ENCODE data around the gene CPTP. TPM values are rescaled to one million over a fixed set of nuclear protein-coding genes. Genes with fewer than 3 reads are reported as not detected.

CPTP gene
- total and polyA plus RNA-seq, 10 of the 15 experiments (the other 5 are each of a cell fraction or from before 2014, with no cell fraction given), result 0.06 to 24.3 (median 10.0) TPM

GRCh38 chr1:1312450-1313314, 11.9 kb upstream of the CPTP start:
- DNase-seq (ENCODE audit: low read depth, low spot score) (no peak), FAIRE-seq (no peak), ATAC-seq (no peak)
- Histone ChIP-seq H3K4me2 (ENCODE audit: control insufficient read depth, insufficient read depth) (no peak overlapping the region), H3K79me2 (ENCODE audit: control insufficient read depth, insufficient read depth, low read length) (peaks cover 6% of the 10 kb centered on the region), H4K20me1 (ENCODE audit: control insufficient read depth, insufficient read depth) (no peaks in the 10 kb centered on the region), H2AFZ (ENCODE audit: control insufficient read depth, low read depth, low read length) (no peak overlapping the region), H3K9me3 (replicated peaks; ENCODE audit: control insufficient read depth, insufficient read depth, low read length) (no peaks in the 10 kb centered on the region), H3K9ac (ENCODE audit: control insufficient read depth, insufficient read depth, low read length) (no peak overlapping the region), H3K27me3 (replicated peaks in 1 of 2; ENCODE audit: control insufficient read depth in 2 of 2, insufficient read depth in 2 of 2, low read length in 1 of 2) (no peaks in the 10 kb centered on the region), H3K4me3 (no peak overlapping the region), H3K4me1 (ENCODE audit: control insufficient read depth, insufficient read depth, low read length) (no peaks in the 10 kb centered on the region), H3K36me3 (ENCODE audit: control insufficient read depth in 2 of 2, insufficient read depth in 2 of 2, low read length in 1 of 2) (peaks cover 3 to 34% of the 10 kb centered on the region in 2 experiments; a peak in 3 of 4 replicates), H3K27ac (ENCODE audit: control insufficient read depth, insufficient read depth) (no peak overlapping the region)
- TF ChIP-seq HDAC6 (IDR thresholded peaks at IDR 0.05; ENCODE audit: unreplicated experiment) (no peak), POLR2AphosphoS2 (IDR thresholded peaks at IDR 0.05; ENCODE audit: low read depth, low read length) (0 out of 2 replicates have a peak, but pooled peaks have one; percentile 16), NFXL1 (IDR thresholded peaks at IDR 0.05; ENCODE audit: borderline replicate concordance) (no peak), POLR2AphosphoS5 (IDR thresholded peaks at IDR 0.05; ENCODE audit: low read length) (peak; percentile 51; the same call in 1 of the 2 replicates), TCF3 (IDR thresholded peaks at IDR 0.05; ENCODE audit: borderline replicate concordance, insufficient read depth, low read depth, low read length) (no peak), RAD51 (IDR thresholded peaks at IDR 0.05) (no peak), BHLHE40 (IDR thresholded peaks at IDR 0.05; ENCODE audit: borderline replicate concordance in 1 of 2, low read depth in 2 of 2, low read length in 1 of 2) (no peak), POLR2A (IDR thresholded peaks at IDR 0.05; ENCODE audit: low read depth, low read length) (peak; percentile 37)
- in situ Hi-C loops (cut with MboI), result no loop called here
- ChIA-PET SMC1A (ENCODE audit: uncharacterized antibody, unreplicated experiment) (no interaction called here), RAD21 (ENCODE audit: unreplicated experiment) (no interaction called here), CTCF (no interaction called here), POLR2A (no interaction called here)
- TSS peak; percentile 45 for BruUV-seq (replicated peaks)
- intact Hi-C loops (cut with micrococcal nuclease; ENCODE audit: unreplicated experiment), result no loop called here
- 90% methylated on average over 49 of the region's 49 CpGs for WGBS (ENCODE audit: insufficient coverage, insufficient replicate concordance, low lambda C conversion rate, missing lambda C conversion rate)

Measured in GM12878 (cell line).